ENCODE data around the gene FNTB. TPM values are rescaled to one million over a fixed set of nuclear protein-coding genes. Genes with fewer than 3 reads are reported as not detected.

FNTB gene
- total RNA-seq, 4 donors from 2014 or later = 11.9 to 25.6 (median 17.6) TPM

DNA sequence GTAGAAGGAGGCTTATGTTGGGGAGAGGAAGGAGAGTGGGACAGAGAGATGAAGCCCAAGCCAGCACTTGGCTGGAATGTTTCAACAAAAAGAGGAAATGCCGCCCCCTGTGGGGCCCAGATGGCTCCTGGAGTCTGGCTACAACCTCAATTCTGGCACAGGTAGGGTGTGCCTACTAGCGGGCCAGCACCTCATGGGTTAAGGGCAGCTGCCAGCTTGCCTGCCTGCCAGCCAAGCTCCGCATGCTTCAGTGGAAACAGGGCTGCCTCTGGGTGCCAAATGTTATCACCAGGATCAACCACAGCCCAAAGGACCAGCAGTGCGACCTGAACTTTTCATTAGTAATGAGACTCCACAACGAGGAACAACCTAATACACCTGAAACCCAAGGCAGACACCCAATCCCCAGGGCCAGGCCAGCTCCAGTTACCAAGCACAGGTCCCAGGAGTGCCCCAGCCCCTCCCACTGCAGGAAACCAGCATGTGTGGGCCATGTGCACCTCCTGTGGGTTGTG, 25.9 kb upstream of the FNTB start:
- Histone ChIP-seq H3K9me3 (no peaks in the 10 kb centered on the region), H3K36me3 (no peaks in the 10 kb centered on the region), H3K4me3 (no peak overlapping the region), H3K4me1 (no peaks in the 10 kb centered on the region), H3K27ac (no peak overlapping the region), H3K27me3 (no peaks in the 10 kb centered on the region)
- no peak for DNase-seq
- TF ChIP-seq, protein P1, sequence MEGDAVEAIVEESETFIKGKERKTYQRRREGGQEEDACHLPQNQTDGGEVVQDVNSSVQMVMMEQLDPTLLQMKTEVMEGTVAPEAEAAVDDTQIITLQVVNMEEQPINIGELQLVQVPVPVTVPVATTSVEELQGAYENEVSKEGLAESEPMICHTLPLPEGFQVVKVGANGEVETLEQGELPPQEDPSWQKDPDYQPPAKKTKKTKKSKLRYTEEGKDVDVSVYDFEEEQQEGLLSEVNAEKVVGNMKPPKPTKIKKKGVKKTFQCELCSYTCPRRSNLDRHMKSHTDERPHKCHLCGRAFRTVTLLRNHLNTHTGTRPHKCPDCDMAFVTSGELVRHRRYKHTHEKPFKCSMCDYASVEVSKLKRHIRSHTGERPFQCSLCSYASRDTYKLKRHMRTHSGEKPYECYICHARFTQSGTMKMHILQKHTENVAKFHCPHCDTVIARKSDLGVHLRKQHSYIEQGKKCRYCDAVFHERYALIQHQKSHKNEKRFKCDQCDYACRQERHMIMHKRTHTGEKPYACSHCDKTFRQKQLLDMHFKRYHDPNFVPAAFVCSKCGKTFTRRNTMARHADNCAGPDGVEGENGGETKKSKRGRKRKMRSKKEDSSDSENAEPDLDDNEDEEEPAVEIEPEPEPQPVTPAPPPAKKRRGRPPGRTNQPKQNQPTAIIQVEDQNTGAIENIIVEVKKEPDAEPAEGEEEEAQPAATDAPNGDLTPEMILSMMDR (IDR thresholded peaks at IDR 0.05) = peak in 1 of 6 experiments; percentile 12
- TF ChIP-seq POLR2A (IDR thresholded peaks at IDR 0.05) = no peak

DNA sequence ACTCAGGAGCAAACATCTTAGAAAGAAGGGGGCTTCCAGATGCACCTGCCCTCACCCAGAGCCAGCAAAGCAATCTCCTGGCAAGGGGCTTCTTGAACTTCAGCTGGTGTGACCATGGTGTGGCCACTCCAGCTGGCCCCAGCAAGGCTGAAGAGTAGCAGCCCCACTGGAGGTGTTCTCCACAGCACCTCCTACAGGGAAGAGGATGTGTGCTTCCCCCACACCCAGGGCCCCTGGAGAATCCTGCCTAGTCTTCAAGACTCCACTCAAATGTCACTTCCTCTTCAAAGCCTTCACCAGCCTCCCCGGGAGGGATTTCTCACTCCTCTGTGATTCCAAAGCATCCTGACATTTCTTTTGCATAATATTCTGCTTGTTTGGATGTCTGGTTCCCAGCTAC, 23.1 kb upstream of the FNTB start:
- no peak for DNase-seq
- Histone ChIP-seq H3K27me3 (no peaks in the 10 kb centered on the region), H3K4me3 (no peak overlapping the region), H3K9me3 (no peaks in the 10 kb centered on the region), H3K27ac (no peak overlapping the region), H3K36me3 (no peaks in the 10 kb centered on the region), H3K4me1 (no peaks in the 10 kb centered on the region)
- no peak for TF ChIP-seq POLR2A (IDR thresholded peaks at IDR 0.05)
- TF ChIP-seq, protein P1 (IDR thresholded peaks at IDR 0.05) = no peak

DNA sequence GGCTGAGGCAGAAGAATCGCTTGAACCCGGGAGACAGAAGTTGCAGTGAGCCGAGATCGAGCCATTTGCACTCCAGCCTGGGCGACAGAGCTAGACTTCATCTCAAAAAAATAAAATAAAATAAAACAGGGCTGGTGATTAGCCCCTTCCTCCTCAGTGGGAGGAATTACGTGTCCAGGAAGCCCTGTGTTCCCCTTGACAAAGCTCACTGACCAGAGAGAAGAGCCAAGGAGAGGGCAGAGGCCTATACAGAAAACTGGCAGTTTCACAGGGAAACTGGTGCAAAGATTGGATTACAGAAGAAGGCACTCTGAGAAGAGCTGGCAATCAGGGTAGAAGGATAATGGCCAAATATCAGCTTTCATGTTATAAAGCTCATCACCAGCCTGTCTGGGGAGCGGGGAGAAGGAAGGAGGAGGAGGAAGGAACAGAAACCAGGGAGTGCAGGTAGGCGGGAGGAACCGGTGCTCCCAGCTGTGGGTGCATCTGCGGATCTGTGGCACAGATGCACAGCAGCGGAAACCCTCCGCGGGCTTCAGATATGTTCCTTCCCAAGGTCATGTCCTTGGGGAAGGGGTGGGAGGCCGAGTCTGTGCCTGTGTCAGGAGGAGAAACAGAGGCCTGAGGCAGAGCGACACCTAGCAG, 21.2 kb upstream of the FNTB start:
- no peak for TF ChIP-seq POLR2A (IDR thresholded peaks at IDR 0.05)
- TF ChIP-seq, protein P1 (IDR thresholded peaks at IDR 0.05) = no peak
- H3K9me3 ChIP-seq = no peaks in the 10 kb centered on the region
- no peaks in the 10 kb centered on the region for H3K27me3 ChIP-seq
- H3K4me1 ChIP-seq = no peaks in the 10 kb centered on the region
- no peak overlapping the region for H3K27ac ChIP-seq
- no peak overlapping the region for H3K4me3 ChIP-seq
- no peak for DNase-seq
- H3K36me3 ChIP-seq = no peaks in the 10 kb centered on the region

DNA sequence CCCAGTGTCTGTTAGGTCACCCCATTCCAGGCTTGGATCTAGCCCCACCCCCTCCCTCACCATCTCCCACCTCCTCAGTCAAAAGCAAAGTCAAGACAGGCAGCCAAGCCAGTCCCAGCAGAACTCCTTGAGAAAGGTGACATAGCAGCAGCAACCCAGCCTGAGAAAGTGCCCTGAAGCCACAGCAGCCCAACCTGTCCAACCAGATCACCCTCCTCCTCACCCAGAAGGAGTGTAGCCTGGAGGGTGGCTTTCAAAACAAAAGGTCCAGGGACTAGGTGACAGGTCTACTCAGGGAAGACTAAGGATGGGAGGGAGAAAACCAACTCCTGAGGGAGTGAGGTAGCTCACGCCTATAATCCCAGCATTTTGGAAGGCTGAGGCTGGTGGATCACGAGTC, 19.7 kb upstream of the FNTB start:
- H3K4me3 ChIP-seq = no peak overlapping the region
- peaks cover 0 to 11% (median 4%) of the 10 kb centered on the region in 4 donors for H3K4me1 ChIP-seq
- no peak for TF ChIP-seq POLR2A (IDR thresholded peaks at IDR 0.05)
- TF ChIP-seq, protein P1 (IDR thresholded peaks at IDR 0.05) = no peak
- DNase-seq = no peak
- H3K27ac ChIP-seq = no peak overlapping the region
- no peaks in the 10 kb centered on the region for H3K36me3 ChIP-seq
- no peaks in the 10 kb centered on the region for H3K27me3 ChIP-seq
- no peaks in the 10 kb centered on the region for H3K9me3 ChIP-seq

DNA sequence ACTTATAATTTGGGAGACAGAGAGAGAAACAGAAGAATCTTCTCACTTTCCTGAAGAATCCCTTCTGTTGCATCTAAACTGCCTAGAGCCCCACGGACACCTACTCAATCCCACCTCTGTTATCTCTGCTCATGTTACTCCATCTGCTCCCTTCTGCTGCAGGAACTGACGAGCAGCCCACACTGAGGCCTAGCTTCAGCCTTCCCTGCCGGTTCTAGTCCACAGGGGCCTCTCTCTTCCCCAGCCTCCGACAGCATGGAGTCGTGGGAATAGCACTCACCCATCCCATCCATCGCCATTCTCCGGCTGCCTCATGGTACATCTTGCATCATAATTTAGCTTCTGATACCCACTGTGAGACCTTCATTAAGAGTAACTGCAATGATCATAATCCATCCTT, 18.5 kb upstream of the FNTB start:
- no peak for DNase-seq
- no peak overlapping the region for H3K4me3 ChIP-seq
- no peaks in the 10 kb centered on the region for H3K9me3 ChIP-seq
- H3K36me3 ChIP-seq = no peaks in the 10 kb centered on the region
- no peaks in the 10 kb centered on the region for H3K27me3 ChIP-seq
- no peak overlapping the region for H3K27ac ChIP-seq
- TF ChIP-seq, protein P1 (IDR thresholded peaks at IDR 0.05) = no peak
- no peak for TF ChIP-seq POLR2A (IDR thresholded peaks at IDR 0.05)
- H3K4me1 ChIP-seq = peaks cover 0 to 11% (median 4%) of the 10 kb centered on the region in 4 donors
